H9 (cell line): ENCODE measurements around the gene CD47. TPM values are rescaled to one million over a fixed set of nuclear protein-coding genes. Genes with fewer than 3 reads are reported as not detected.
A peak's percentile ranks its signal among the peaks of the same experiment; 100 is the strongest.

Experiments
- DNase-seq: peaks from one replicate; pipeline ENCODE4 v3.0.0-alpha.2; 2017
- H2AFZ ChIP-seq: one replicate; pipeline ENCODE4 v1.6.1; 2013; ENCODE audit warnings: mild to moderate bottlenecking, low read length, control low read depth, moderate library complexity
- H2AK5ac ChIP-seq: 2 replicates; pipeline ENCODE4 v1.6.1; 2013; ENCODE audit warnings: low read length, control low read depth, mixed read lengths; ENCODE audit not compliant: insufficient read length
- H2BK120ac ChIP-seq: one replicate; pipeline ENCODE4 v1.6.1; 2013; ENCODE audit warnings: low read depth, mild to moderate bottlenecking, low read length, control low read depth, inconsistent platforms; ENCODE audit not compliant: poor library complexity, severe bottlenecking
- H2BK12ac ChIP-seq: 2 replicates; pipeline ENCODE4 v1.6.1; 2013; ENCODE audit warnings: low read length, control low read depth, mixed read lengths, low read depth; ENCODE audit not compliant: insufficient read length
- H2BK15ac ChIP-seq: 2 replicates; pipeline ENCODE4 v1.6.1; 2013; ENCODE audit warnings: low read depth, low read length, control low read depth
- H2BK20ac ChIP-seq: one replicate; pipeline ENCODE4 v1.6.1; 2013; ENCODE audit warnings: low read depth, mild to moderate bottlenecking, low read length, control low read depth, inconsistent platforms; ENCODE audit not compliant: poor library complexity, severe bottlenecking
- H2BK5ac ChIP-seq: 2 replicates; pipeline ENCODE4 v1.6.1; 2013; ENCODE audit warnings: low read length, control low read depth, mixed read lengths; ENCODE audit not compliant: insufficient read length
- H3K14ac ChIP-seq: 2 replicates; pipeline ENCODE4 v1.6.1; 2013; ENCODE audit warnings: low read length, control low read depth; ENCODE audit not compliant: insufficient read depth
- H3K18ac ChIP-seq: 2 replicates; pipeline ENCODE4 v1.6.1; 2013; ENCODE audit warnings: low read depth, mild to moderate bottlenecking, mixed read lengths, low read length, control low read depth; ENCODE audit not compliant: insufficient read length
- H3K23ac ChIP-seq: 2 replicates; pipeline ENCODE4 v1.6.1; 2013; ENCODE audit warnings: low read length, control low read depth, mixed read lengths, low read depth; ENCODE audit not compliant: insufficient read length
- H3K23me2 ChIP-seq: 2 replicates; pipeline ENCODE4 v1.6.1; 2013; ENCODE audit warnings: low read depth, mild to moderate bottlenecking, mixed read lengths, low read length, control low read depth; ENCODE audit not compliant: insufficient read length, poor library complexity, severe bottlenecking
- H3K27ac ChIP-seq: 2 replicates; pipeline ENCODE4 v1.5.1; 2013; ENCODE audit warnings: low read length, control low read depth, mixed read lengths, low read depth; ENCODE audit not compliant: insufficient read length
- H3K27me3 ChIP-seq: 2 replicates; pipeline ENCODE4 v1.6.1; 2013; ENCODE audit warnings: low read length, control low read depth, inconsistent platforms; ENCODE audit not compliant: insufficient read depth
- H3K4ac ChIP-seq: 2 replicates; pipeline ENCODE4 v1.6.1; 2013; ENCODE audit warnings: low read depth, mild to moderate bottlenecking, control low read depth, inconsistent platforms, low read length, moderate library complexity
- H3K4me1 ChIP-seq: 2 replicates; pipeline ENCODE4 v1.6.1; 2013; ENCODE audit warnings: low read length, control low read depth, inconsistent platforms; ENCODE audit not compliant: insufficient read depth
- H3K4me2 ChIP-seq: 2 replicates; pipeline ENCODE4 v1.6.1; 2013; ENCODE audit warnings: low read length, control low read depth, mixed read lengths; ENCODE audit not compliant: insufficient read length, insufficient read depth
- H3K56ac ChIP-seq: 2 replicates; pipeline ENCODE4 v1.6.1; 2013; ENCODE audit warnings: low read depth, mild to moderate bottlenecking, mixed read lengths, low read length, control low read depth; ENCODE audit not compliant: insufficient read length
- H3K79me1 ChIP-seq: 2 replicates; pipeline ENCODE4 v1.6.1; 2013; ENCODE audit warnings: low read depth, mild to moderate bottlenecking, moderate library complexity, low read length, control low read depth, inconsistent platforms; ENCODE audit not compliant: insufficient read depth, poor library complexity, severe bottlenecking
- H3K79me2 ChIP-seq: 2 replicates; pipeline ENCODE4 v1.6.1; 2013; ENCODE audit warnings: low read length, control low read depth, inconsistent platforms; ENCODE audit not compliant: insufficient read depth
- H3K9ac ChIP-seq: 2 replicates; pipeline ENCODE4 v1.6.1; 2013; ENCODE audit warnings: low read length, control low read depth, mixed read lengths; ENCODE audit not compliant: insufficient read length; ENCODE audit errors: extremely low read depth
- H3K9me3 ChIP-seq: one replicate; pipeline ENCODE4 v1.6.1; 2013; ENCODE audit warnings: low read depth, low read length, inconsistent platforms; ENCODE audit not compliant: control insufficient read depth
- H3T11ph ChIP-seq: one replicate; pipeline ENCODE4 v1.6.1; 2013; ENCODE audit warnings: mild to moderate bottlenecking, low read length, control low read depth, inconsistent platforms
- H4K20me1 ChIP-seq: one replicate; pipeline ENCODE4 v1.6.1; 2013; ENCODE audit not compliant: control insufficient read depth, insufficient read length, insufficient read depth
- H4K5ac ChIP-seq: 2 replicates; pipeline ENCODE4 v1.6.1; 2013; ENCODE audit warnings: low read depth, mild to moderate bottlenecking, mixed read lengths, low read length, control low read depth; ENCODE audit not compliant: insufficient read length
- H4K8ac ChIP-seq: replicated peaks from 2 replicates; pipeline ENCODE4 v1.6.1; 2013; ENCODE audit warnings: low read length, control low read depth, mixed read lengths, low read depth; ENCODE audit not compliant: insufficient read length
- H4K91ac ChIP-seq: 2 replicates; pipeline ENCODE4 v1.6.1; 2013; ENCODE audit warnings: low read depth, mild to moderate bottlenecking, moderate library complexity, mixed read lengths, low read length, control low read depth; ENCODE audit not compliant: insufficient read length
- H3K27ac Mint-ChIP-seq, 3 experiments: 2 replicates in 2 of 3; 3 replicates in 1 of 3; pipeline ENCODE4 v1.8.0; 2020 to 2021; ENCODE audit warnings: mixed read lengths in 3 of 3, mild to moderate bottlenecking in 1 of 3, moderate library complexity in 1 of 3
- H3K27me3 Mint-ChIP-seq: 2 replicates; pipeline ENCODE4 v1.8.0; 2021; ENCODE audit warnings: low read depth, mild to moderate bottlenecking, moderate library complexity, mixed read lengths
- H3K36me3 Mint-ChIP-seq, 3 experiments: 2 replicates in 2 of 3; 3 replicates in 1 of 3; pipeline ENCODE4 v1.8.0; 2020 to 2021; ENCODE audit warnings: low read depth in 3 of 3, mixed read lengths in 3 of 3; ENCODE audit not compliant: insufficient read depth in 1 of 3
- H3K4me1 Mint-ChIP-seq, 2 experiments: 2 replicates each; pipeline ENCODE4 v1.8.0; 2020; ENCODE audit warnings: mixed read lengths in 2 of 2
- H3K4me3 Mint-ChIP-seq, 2 experiments: 2 replicates in 1 of 2; 3 replicates in 1 of 2; pipeline ENCODE4 v1.8.0; 2020 to 2021; ENCODE audit warnings: mild to moderate bottlenecking in 2 of 2, mixed read lengths in 2 of 2, moderate library complexity in 1 of 2
- H3K9me3 Mint-ChIP-seq, 2 experiments: 2 replicates in 1 of 2; 3 replicates in 1 of 2; pipeline ENCODE4 v1.8.0; 2020; ENCODE audit warnings: mild to moderate bottlenecking in 2 of 2, mixed read lengths in 2 of 2, moderate library complexity in 1 of 2
- CTCF ChIP-seq: fragments of 200-600 bp; sonication (generic); conservative IDR thresholded peaks from 3 replicates; pipeline ENCODE4 v1.8.0; 2021; ENCODE audit warnings: antibody characterized with exemption, mild to moderate bottlenecking
- WGBS: extraction: QIAGEN DNeasy Blood & Tissue Kit; methylation state at CpG from one replicate; pipeline ENCODE4 v1.1.7; 2013; ENCODE audit warnings: missing lambda C conversion rate, low lambda C conversion rate, mixed read lengths; ENCODE audit not compliant: insufficient read length; ENCODE audit errors: extremely low coverage; 5-methylcytosine and 5-hydroxymethylcytosine counted together
- total RNA-seq: library from RNA; stranded (reverse); gene quantifications from 2 replicates; pipeline ENCODE4 v1.2.1, GENCODE V29; 2021

The CD47 gene
- total RNA-seq, 1 experiment from 2014 or later: 15.4 TPM

- no peak for TF ChIP-seq CTCF
- H3K79me2 ChIP-seq: no peaks in the 10 kb centered on the region
- no peak overlapping the region for H2AK5ac ChIP-seq
- H4K8ac ChIP-seq: no peak overlapping the region
- H3K23ac ChIP-seq: no peak overlapping the region
- H3K9me3 ChIP-seq: no peaks in the 10 kb centered on the region
- H3K4me2 ChIP-seq: no peak overlapping the region
- no peak overlapping the region for H2BK5ac ChIP-seq
- H3K4me1 Mint-ChIP-seq: peaks cover 27 to 49% of the 10 kb centered on the region in 2 experiments
- no peaks in the 10 kb centered on the region for H3K4me1 ChIP-seq
- no peak overlapping the region for H3K56ac ChIP-seq
- H3K36me3 Mint-ChIP-seq: peaks cover 0 to 4% (median 1%) of the 10 kb centered on the region in 3 experiments; a peak in 3 of 7 replicates
- no peak overlapping the region for H3K9ac ChIP-seq
- H3K23me2 ChIP-seq: no peaks in the 10 kb centered on the region
- H3K4ac ChIP-seq: no peak overlapping the region
- no peak overlapping the region for H3K4me3 Mint-ChIP-seq
- H3T11ph ChIP-seq: no peak overlapping the region
- H4K5ac ChIP-seq: no peak overlapping the region
- no peak overlapping the region for H4K91ac ChIP-seq
- no peak overlapping the region for H2AFZ ChIP-seq
- no peaks in the 10 kb centered on the region for H3K79me1 ChIP-seq
- no peaks in the 10 kb centered on the region for H4K20me1 ChIP-seq
- no peak overlapping the region for H2BK12ac ChIP-seq
- peaks cover 0 to 3% of the 10 kb centered on the region in 2 experiments; a peak in 1 of 5 replicates for H3K9me3 Mint-ChIP-seq
- no peak for DNase-seq
- no peak overlapping the region for H2BK20ac ChIP-seq
- H2BK120ac ChIP-seq: no peak overlapping the region
- no CpG with 5 or more reads among the region's 2 CpGs for WGBS
- no peak overlapping the region for H2BK15ac ChIP-seq
- no peaks in the 10 kb centered on the region for H3K27me3 ChIP-seq
- H3K27me3 Mint-ChIP-seq: no peaks in the 10 kb centered on the region
- peak overlapping the region in 1 of 3 experiments; percentile 19; a peak in 1 of 7 replicates for H3K27ac Mint-ChIP-seq
- no peak overlapping the region for H3K14ac ChIP-seq
- no peak overlapping the region for H3K18ac ChIP-seq
- no peak overlapping the region for H3K27ac ChIP-seq
Measured at GRCh38 chr3:108021533-108021932, 69.3 kb downstream of the CD47 start.
